ENCODE results near the gene HAND2. TPM values are rescaled to one million over a fixed set of nuclear protein-coding genes. Genes with fewer than 3 reads are reported as not detected.

Gene HAND2
- total RNA-seq, 4 donors from 2014 or later = 0.96 to 5.0 (median 3.3) TPM

DNA sequence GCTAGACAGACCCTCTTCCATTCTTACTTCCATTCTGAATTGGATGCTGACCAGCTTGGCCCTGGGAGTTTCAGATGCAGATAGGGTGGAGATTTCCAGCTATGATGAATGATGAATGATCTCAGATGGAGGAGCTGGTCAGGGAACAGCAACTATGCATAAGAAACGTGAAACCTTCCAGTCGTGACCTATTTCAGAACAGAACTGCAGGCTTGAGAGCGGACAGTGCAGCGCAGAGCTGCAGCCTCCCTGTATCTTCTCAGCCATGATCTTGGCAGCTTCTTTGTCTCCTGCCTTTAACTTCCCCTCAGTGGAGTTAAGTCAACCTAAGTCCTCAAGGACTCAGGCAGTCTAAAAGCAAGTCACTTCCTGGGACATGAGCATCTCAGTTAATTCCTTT is 43.3 kb upstream of the HAND2 start:
- H3K36me3 ChIP-seq = no peaks in the 10 kb centered on the region
- H3K4me3 ChIP-seq = no peak overlapping the region
- TF ChIP-seq, protein P1, sequence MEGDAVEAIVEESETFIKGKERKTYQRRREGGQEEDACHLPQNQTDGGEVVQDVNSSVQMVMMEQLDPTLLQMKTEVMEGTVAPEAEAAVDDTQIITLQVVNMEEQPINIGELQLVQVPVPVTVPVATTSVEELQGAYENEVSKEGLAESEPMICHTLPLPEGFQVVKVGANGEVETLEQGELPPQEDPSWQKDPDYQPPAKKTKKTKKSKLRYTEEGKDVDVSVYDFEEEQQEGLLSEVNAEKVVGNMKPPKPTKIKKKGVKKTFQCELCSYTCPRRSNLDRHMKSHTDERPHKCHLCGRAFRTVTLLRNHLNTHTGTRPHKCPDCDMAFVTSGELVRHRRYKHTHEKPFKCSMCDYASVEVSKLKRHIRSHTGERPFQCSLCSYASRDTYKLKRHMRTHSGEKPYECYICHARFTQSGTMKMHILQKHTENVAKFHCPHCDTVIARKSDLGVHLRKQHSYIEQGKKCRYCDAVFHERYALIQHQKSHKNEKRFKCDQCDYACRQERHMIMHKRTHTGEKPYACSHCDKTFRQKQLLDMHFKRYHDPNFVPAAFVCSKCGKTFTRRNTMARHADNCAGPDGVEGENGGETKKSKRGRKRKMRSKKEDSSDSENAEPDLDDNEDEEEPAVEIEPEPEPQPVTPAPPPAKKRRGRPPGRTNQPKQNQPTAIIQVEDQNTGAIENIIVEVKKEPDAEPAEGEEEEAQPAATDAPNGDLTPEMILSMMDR (IDR thresholded peaks at IDR 0.05) = no peak
- no peak for TF ChIP-seq POLR2A (IDR thresholded peaks at IDR 0.05)
- no peak for TF ChIP-seq POLR2AphosphoS5 (IDR thresholded peaks at IDR 0.05)
- TF ChIP-seq EP300 (IDR thresholded peaks at IDR 0.05) = no peak
- H3K27ac ChIP-seq = no peak overlapping the region
- 57% methylated on average over 4 of the region's 4 CpGs for WGBS
- H3K4me1 ChIP-seq = no peaks in the 10 kb centered on the region
- no peaks in the 10 kb centered on the region for H3K27me3 ChIP-seq
- no peaks in the 10 kb centered on the region for H3K9me3 ChIP-seq
- DNase-seq (ENCODE audit: low spot score in 2 of 2) = no peak

DNA sequence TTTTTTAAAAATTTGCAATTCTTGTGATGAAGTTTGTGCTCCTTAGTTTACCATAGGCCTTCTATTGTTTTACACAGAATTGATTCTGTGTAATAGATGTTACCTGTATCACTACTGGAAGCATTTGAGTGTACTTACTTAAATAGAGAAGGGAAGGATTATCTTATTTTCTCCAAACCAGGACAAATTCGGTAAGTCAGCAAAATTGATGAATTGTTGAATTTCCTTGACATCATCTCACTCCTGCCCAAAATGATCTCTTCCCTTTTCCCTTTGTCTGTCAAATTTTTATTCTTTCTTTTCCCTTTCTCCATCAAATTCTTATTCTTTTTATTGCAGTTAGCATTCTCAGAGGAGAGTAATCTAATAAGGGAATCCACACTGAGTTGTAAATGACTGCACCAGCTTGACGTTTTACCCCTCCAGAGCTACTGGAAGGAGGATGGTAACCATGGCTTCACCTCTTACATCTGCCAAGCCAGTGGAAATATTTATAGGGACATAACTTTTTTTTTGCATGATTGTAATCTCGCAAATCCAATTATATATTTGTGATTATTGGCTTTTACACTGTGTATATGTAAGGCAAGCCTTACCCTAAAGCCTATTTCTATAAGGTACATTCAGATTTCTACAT is 42.6 kb upstream of the HAND2 start:
- H3K9me3 ChIP-seq = no peaks in the 10 kb centered on the region
- no peak for DNase-seq (ENCODE audit: low spot score in 2 of 2)
- no peak overlapping the region for H3K27ac ChIP-seq
- no peaks in the 10 kb centered on the region for H3K36me3 ChIP-seq
- no peaks in the 10 kb centered on the region for H3K4me1 ChIP-seq
- TF ChIP-seq POLR2AphosphoS5 (IDR thresholded peaks at IDR 0.05) (no peak), POLR2A (IDR thresholded peaks at IDR 0.05) (no peak), EP300 (IDR thresholded peaks at IDR 0.05) (no peak)
- TF ChIP-seq, protein P1 (IDR thresholded peaks at IDR 0.05) = no peak
- H3K4me3 ChIP-seq = no peak overlapping the region
- WGBS = 70% methylated on average over 3 of the region's 3 CpGs
- no peaks in the 10 kb centered on the region for H3K27me3 ChIP-seq

DNA sequence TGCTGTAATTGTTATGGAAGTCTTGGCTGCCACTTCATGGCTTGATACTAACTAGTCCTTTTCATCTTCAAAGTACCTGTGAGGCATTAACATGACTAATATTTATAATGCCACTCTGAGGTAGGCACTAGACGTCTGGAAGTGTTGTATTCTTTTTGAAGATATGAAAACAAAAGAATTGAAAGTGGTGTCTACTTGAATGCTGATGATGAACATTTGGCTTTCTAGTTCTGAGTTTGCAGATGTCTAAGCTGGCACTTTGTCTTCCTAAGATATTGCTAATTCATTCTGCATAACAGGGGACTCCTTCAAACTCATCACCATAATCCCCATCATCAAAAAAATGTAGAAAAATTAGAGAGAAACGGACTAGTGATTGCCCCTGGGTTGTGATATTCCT is 41.6 kb upstream of the HAND2 start:
- WGBS = 56% methylated on average over 2 of the region's 2 CpGs
- no peak for DNase-seq (ENCODE audit: low spot score in 2 of 2)
- Histone ChIP-seq H3K9me3 (no peaks in the 10 kb centered on the region), H3K4me3 (no peak overlapping the region), H3K27me3 (no peaks in the 10 kb centered on the region), H3K27ac (no peak overlapping the region), H3K36me3 (no peaks in the 10 kb centered on the region), H3K4me1 (no peaks in the 10 kb centered on the region)
- TF ChIP-seq, protein P1 (IDR thresholded peaks at IDR 0.05) = no peak
- no peak for TF ChIP-seq EP300 (IDR thresholded peaks at IDR 0.05)
- TF ChIP-seq POLR2AphosphoS5 (IDR thresholded peaks at IDR 0.05) = no peak
- TF ChIP-seq POLR2A (IDR thresholded peaks at IDR 0.05) = no peak

DNA sequence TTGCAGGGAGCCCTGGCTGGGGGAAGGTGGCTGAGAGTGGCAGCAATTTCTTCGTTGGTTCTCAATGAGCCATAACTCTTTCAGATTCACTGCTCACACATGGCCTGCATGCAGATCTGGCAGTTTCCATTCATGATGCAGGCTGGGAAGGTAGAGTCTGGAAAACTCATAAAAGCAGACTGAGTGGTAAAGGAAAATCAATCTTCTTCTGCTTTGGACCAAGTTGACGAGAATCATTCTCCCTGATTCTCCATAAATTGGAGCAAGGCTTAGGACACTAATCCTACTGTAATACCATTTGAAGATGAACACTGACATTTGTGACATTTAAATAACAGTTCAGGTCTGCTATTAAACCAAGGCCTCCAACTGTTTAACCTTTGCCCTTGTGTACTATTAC is 35.3 kb upstream of the HAND2 start:
- Histone ChIP-seq H3K4me1 (no peaks in the 10 kb centered on the region), H3K4me3 (no peak overlapping the region), H3K36me3 (no peaks in the 10 kb centered on the region), H3K9me3 (no peaks in the 10 kb centered on the region), H3K27ac (no peak overlapping the region), H3K27me3 (no peaks in the 10 kb centered on the region)
- 79% methylated on average over 2 of the region's 2 CpGs for WGBS
- no peak for DNase-seq (ENCODE audit: low spot score in 2 of 2)
- TF ChIP-seq, protein P1 (IDR thresholded peaks at IDR 0.05) = no peak
- no peak for TF ChIP-seq POLR2AphosphoS5 (IDR thresholded peaks at IDR 0.05)
- TF ChIP-seq POLR2A (IDR thresholded peaks at IDR 0.05) = no peak
- TF ChIP-seq EP300 (IDR thresholded peaks at IDR 0.05) = no peak

DNA sequence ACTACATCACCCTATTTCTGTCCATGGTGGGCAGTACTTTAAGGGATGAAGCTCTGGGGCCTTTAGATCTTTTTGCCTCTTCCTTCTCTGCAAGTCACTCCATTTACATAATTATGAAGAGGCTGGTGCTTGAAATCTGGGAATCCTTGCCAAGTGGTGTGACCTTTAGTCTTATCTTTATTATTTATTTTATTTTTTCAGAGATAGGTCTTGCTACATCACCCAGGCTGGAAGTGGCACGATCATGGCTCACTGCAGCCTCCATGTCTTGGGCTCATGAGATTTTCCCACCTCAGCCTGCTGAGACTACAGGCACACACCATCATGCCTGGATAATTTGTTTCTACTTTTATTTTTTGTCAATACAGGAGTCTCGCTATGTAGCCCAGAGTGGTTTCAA is 34.4 kb upstream of the HAND2 start:
- DNase-seq (ENCODE audit: low spot score in 2 of 2) = no peak
- H3K4me1 ChIP-seq = no peaks in the 10 kb centered on the region
- H3K27ac ChIP-seq = no peak overlapping the region
- WGBS = 92% methylated on average over 2 of the region's 2 CpGs
- no peaks in the 10 kb centered on the region for H3K9me3 ChIP-seq
- TF ChIP-seq POLR2AphosphoS5 (IDR thresholded peaks at IDR 0.05) = no peak
- TF ChIP-seq POLR2A (IDR thresholded peaks at IDR 0.05) = no peak
- TF ChIP-seq, protein P1 (IDR thresholded peaks at IDR 0.05) = no peak
- TF ChIP-seq EP300 (IDR thresholded peaks at IDR 0.05) = no peak
- H3K36me3 ChIP-seq = no peaks in the 10 kb centered on the region
- no peaks in the 10 kb centered on the region for H3K27me3 ChIP-seq
- no peak overlapping the region for H3K4me3 ChIP-seq
